IPS-15b (cell line): ENCODE measurements around the gene LRRC71.
"Not testable (repeated sequence)": the region's sequence is repeated elsewhere in the genome, so short reads cannot be mapped to it uniquely, and the experiment has no call there.

Experiments used
- H3K27me3 ChIP-seq: one replicate; pipeline ENCODE4 v1.6.1; 2013; ENCODE audit warnings: low read length; ENCODE audit not compliant: control insufficient read depth, insufficient read depth
- H3K36me3 ChIP-seq: one replicate; pipeline ENCODE4 v1.6.1; 2013; ENCODE audit warnings: low read length; ENCODE audit not compliant: control insufficient read depth, insufficient read depth
- H3K4me1 ChIP-seq: one replicate; pipeline ENCODE4 v1.6.1; 2013; ENCODE audit warnings: mild to moderate bottlenecking, low read length; ENCODE audit not compliant: control insufficient read depth, insufficient read depth
- H3K4me3 ChIP-seq: one replicate; pipeline ENCODE4 v1.5.1; 2013; ENCODE audit warnings: low read depth, low read length
- H3K9ac ChIP-seq: one replicate; pipeline ENCODE4 v1.6.1; 2013; ENCODE audit warnings: low read depth, mild to moderate bottlenecking, low read length
- H3K9me3 ChIP-seq: one replicate; pipeline ENCODE4 v1.6.1; 2013; ENCODE audit warnings: mild to moderate bottlenecking, low read length; ENCODE audit not compliant: control insufficient read depth, insufficient read depth

The LRRC71 gene

DNA sequence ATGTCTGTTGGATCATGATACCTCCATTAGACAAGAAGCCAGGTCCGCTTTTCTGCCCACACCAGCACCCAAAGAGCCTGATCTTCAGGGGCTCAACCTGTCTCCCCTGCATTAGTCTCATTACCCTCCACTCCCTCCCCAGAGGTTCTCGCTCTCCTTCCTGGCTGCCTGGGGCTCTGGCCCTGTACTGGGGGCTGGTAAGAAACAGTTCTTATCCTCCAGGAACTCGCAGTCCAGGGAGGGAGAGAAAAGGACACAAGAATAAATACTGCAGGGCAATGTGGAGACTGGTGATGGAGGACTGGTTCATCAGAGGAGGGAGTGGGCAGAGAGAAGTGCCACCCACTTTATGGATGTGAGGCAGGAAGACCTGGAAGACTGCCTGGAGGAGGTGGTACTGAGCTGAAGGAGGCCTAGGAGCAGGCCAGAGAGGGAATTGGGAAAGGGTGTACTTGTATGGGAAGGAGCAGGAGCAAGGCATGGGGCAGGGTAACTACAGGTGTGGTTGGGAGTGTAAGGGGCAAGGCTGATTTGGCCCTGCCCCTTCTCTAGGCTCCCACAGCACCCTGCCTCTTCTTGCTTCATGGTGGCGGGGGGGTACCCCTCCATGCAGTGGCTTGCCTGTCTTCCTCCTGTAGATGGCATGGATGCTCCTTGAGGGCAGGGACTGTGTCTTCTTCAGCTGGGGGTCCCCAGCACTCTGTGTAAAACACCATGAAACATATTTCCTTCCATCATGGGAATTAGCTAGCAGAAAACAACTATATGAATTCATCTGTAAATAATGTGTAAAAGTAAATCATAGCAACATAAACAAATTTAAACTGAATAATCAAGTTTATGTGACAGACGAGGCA lies 5.0 kb downstream of the LRRC71 start:
- Histone ChIP-seq H3K9me3 (no peaks in the 10 kb centered on the region), H3K27me3 (peaks cover 93% of the 10 kb centered on the region), H3K9ac (no peak overlapping the region), H3K36me3 (no peaks in the 10 kb centered on the region), H3K4me1 (no peaks in the 10 kb centered on the region), H3K4me3 (peak overlapping the region; percentile 53)

DNA sequence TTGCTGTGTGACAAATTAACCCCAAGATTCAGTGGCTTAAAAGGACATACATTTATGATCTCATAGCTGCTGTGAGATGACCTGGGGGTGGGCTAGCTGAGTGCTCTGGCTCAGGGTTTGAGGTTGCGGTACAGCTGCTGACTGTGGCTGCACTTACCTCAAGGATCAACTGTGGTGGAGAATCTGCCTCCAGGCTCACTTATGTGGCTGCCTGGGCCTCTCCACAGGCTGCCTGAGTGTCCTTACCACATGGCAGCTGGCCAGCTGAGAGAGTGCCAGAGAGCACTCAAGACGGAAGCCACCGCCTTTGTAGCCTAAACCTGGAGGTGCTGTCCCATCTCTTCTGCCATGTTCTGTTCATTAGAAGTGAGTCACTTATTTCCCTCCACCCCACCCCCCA lies 5.7 kb downstream of the LRRC71 start:
- Histone ChIP-seq H3K4me3 (no peak overlapping the region), H3K36me3 (no peaks in the 10 kb centered on the region), H3K27me3 (peaks cover 91% of the 10 kb centered on the region), H3K9ac (no peak overlapping the region), H3K4me1 (no peaks in the 10 kb centered on the region), H3K9me3 (no peaks in the 10 kb centered on the region)

DNA sequence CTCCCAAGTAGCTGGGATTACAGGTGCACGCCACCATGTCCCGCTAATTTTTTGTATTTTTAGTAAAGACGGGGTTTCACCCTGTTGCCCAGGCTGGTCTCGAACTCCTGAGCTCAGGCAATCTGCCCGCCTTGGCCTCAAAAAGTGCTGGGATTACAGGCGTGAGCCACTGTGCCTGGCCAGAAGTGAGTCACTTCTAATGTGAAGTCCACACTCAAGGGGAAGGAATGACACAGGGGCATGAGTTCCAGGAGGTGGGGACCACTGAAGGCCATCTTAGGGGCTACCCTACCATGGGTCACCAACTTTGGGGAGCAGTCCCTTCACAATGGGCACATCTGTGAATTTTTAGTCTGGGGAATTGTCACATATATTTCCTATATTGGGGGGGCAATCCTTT lies 6.3 kb downstream of the LRRC71 start:
- H3K4me1 ChIP-seq, H3K36me3 ChIP-seq, H3K9ac ChIP-seq, H3K9me3 ChIP-seq: not testable (repeated sequence)
- Histone ChIP-seq H3K27me3 (peaks cover 86% of the 10 kb centered on the region), H3K4me3 (peak overlapping the region; percentile 56)

DNA sequence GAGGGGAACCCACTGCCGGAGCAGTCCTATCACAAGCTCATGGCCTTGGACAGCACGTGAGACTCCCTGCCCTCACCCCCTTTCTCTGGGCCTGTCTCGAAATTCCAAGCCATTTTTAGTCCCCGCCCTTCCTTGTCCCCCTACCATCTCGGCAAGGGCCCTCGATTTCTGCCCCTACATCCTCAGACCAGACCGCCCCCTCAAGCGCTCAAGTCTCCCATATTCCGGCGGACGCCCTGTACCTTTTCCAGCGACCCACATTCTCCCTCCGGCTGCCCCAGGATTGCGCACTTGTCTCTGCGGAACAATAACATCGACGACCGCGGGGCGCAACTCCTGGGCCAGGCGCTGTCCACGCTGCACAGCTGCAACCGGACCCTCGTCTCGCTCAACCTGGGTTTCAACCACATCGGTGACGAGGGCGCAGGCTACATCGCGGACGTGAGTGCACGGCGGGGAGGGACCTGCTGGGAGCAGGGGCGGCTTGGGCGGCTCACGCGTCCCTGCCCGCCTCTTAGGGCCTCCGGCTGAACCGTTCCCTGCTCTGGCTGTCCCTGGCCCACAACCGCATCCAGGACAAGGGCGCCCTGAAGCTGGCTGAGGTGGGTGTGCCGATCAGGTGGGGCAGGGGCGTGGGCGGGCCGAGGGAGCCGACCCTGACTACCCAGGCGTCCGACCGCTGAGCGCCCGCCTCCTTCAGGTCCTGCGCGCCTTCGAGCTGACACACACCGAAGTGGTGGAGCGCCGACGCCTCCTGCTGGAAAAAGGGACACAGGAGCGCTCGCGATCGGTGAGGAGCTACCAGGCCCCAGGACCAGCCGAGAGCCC lies 7.0 kb downstream of the LRRC71 start:
- no peak overlapping the region for H3K9ac ChIP-seq
- no peaks in the 10 kb centered on the region for H3K4me1 ChIP-seq
- no peaks in the 10 kb centered on the region for H3K36me3 ChIP-seq
- peaks cover 79% of the 10 kb centered on the region for H3K27me3 ChIP-seq
- H3K9me3 ChIP-seq: no peaks in the 10 kb centered on the region
- H3K4me3 ChIP-seq: peak overlapping the region; percentile 56

DNA sequence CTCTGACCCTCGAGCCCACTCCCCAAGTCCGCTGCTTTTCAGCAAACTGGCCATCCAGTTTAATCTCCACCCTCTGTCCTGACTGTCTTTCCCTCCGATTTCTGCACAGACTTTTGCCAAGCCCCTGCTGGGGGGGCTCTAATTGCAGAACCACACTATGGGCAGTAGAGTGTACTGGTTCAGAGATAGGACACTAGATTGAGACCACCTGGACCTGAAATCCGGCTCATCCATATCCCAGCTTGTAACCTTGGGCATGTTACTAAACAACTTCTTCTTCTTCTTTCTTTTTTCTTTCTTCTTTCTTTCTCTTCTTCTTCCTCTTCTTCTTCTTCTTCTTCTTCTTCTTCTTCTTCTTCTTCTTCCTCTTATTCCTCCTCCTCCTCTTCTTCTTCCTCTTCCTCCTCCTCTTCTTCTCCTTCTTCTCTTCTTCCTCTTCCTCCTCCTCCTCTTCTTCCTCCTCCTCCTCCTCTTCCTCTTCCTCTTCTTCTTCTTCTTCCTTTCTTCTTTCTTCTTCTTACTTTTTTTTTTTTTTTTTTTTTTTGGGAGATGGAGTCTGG lies 7.7 kb downstream of the LRRC71 start:
- H3K9ac ChIP-seq: no peak overlapping the region
- H3K27me3 ChIP-seq: peaks cover 72% of the 10 kb centered on the region
- no peaks in the 10 kb centered on the region for H3K4me1 ChIP-seq
- no peaks in the 10 kb centered on the region for H3K36me3 ChIP-seq
- H3K9me3 ChIP-seq: no peaks in the 10 kb centered on the region
- H3K4me3 ChIP-seq: peak overlapping the region; percentile 56

DNA sequence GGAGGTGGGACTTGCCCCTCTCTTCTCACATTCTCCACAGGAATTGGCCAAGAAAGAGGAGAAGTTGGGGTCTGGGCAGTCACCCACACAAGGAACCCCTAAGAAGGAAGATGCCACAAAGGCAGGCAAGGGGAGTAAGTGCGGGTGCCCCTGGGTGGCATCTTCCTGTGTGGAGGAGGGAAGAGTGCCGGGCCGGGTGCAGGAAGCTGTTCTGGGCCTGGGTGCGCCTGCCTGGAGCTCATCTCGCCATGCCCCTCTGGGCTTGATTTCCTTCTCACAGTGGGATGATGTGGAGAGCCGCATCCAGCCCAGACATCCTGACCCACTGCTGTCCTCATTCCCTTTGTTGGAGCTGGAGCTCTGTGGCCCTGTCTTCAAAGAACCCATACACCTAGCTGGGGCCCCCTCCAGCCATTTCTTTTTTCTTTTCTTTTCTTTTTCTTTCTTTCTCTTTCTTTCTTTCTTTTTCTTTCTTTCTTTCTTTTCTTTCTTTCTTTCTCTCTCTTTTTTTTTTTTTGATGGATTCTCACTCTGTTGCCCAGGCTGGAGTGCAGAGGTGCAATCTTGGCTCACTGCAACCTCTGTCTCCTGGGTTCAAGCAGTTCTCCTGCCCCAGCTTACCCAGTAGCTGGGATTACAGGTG lies 9.3 kb downstream of the LRRC71 start:
- Histone ChIP-seq H3K9ac (no peak overlapping the region), H3K4me3 (no peak overlapping the region), H3K4me1 (no peaks in the 10 kb centered on the region), H3K27me3 (peaks cover 57% of the 10 kb centered on the region), H3K36me3 (no peaks in the 10 kb centered on the region), H3K9me3 (no peaks in the 10 kb centered on the region)

DNA sequence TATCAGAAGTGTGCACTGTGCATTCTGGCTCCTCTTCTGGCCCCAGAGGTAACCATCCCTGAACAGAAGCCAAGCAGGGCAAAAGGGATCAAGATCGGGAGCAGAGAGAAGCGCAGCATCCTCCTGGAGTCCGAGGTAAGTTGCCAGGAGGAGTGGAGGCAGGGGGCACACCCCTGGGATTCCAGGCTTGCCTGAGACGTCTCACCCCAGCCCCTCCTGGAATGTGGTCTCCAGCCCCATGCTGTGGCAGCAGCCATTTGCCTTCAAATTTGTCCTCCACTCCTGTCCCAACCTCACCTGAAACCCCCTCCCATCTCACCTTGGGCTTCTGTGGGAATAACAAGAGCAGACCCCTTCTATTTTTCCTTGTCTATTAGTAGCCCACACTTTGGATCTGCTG lies 10.1 kb downstream of the LRRC71 start:
- no peak overlapping the region for H3K4me3 ChIP-seq
- H3K36me3 ChIP-seq: peaks cover under 1% of the 10 kb centered on the region
- no peaks in the 10 kb centered on the region for H3K4me1 ChIP-seq
- H3K27me3 ChIP-seq: peaks cover 49% of the 10 kb centered on the region
- no peak overlapping the region for H3K9ac ChIP-seq
- H3K9me3 ChIP-seq: no peaks in the 10 kb centered on the region

DNA sequence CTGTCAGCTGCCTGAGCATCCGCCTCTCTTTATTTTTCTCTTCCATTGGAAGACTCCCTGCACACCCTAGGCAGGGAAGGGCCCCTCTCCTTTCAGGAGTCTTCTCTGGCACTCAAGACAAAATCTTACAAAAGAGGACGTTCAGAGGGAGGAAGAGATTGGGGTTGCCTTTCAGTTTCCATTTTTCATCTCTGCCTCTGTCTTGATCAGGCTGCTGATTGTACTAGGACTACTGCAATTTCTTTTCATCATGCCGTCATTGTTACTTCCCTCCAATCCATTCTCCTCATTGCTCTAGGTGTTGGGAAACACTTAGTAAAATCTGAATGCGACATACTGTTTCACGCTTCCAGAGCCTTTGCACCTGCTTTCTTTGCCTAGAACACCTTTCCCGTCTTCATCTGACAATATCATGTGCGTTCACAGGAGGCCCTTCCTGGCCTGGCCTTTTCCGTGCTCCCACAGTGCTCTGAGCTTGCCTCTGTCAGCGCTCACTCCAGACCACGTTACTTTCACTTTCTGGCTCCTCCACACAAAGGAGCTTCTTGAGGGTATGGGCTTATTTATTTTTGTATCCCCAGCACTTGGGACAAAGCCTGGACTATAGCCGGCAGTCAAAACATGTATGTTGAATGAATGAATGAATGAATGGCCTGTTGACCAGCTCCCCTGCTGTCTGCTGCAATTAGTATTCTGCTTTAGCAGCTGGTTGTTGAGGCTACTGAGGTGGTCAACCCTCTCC lies 10.9 kb downstream of the LRRC71 start:
- peaks cover 40% of the 10 kb centered on the region for H3K27me3 ChIP-seq
- no peaks in the 10 kb centered on the region for H3K9me3 ChIP-seq
- H3K4me3 ChIP-seq: no peak overlapping the region
- H3K9ac ChIP-seq: no peak overlapping the region
- H3K4me1 ChIP-seq: no peaks in the 10 kb centered on the region
- peaks cover 7% of the 10 kb centered on the region for H3K36me3 ChIP-seq

DNA sequence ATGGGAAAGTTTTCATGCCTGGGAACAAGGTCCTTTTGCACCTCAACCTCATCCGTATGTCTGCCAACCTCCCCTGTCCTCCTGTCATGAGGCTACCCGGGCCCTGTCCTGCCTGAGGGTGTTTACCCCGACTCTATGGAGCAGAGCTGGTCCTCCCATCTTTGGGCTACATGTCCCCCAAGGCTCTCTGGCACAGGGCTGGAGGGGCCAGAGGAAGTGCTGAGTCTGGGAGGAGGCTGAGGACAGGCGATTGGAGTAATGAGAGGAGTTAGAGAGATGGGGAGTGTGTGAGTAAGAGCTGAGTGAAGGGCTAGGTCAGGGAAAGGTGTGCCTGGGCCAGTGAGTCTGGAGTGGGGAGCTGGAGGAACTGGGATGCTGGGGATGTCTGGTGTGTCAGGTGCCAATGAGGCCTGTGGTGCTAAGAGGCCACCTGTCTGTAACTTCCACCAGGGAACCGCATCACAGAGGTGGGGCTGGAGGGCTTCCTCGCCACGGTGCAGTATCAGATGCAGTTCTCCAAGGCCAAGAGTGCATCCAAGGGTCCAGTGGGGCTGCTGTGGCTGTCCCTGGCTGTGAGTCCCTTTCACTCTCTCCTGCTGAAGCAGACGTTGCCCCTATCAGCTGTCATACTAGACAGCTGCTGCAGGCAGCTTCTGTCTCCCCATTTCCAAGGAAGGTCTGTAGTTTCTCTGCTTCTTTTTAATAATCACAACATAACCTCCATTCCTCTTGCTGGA lies 11.7 kb downstream of the LRRC71 start:
- Histone ChIP-seq H3K4me1 (no peaks in the 10 kb centered on the region), H3K4me3 (no peak overlapping the region), H3K9me3 (no peaks in the 10 kb centered on the region), H3K9ac (no peak overlapping the region), H3K36me3 (peaks cover 14% of the 10 kb centered on the region), H3K27me3 (peaks cover 33% of the 10 kb centered on the region)

DNA sequence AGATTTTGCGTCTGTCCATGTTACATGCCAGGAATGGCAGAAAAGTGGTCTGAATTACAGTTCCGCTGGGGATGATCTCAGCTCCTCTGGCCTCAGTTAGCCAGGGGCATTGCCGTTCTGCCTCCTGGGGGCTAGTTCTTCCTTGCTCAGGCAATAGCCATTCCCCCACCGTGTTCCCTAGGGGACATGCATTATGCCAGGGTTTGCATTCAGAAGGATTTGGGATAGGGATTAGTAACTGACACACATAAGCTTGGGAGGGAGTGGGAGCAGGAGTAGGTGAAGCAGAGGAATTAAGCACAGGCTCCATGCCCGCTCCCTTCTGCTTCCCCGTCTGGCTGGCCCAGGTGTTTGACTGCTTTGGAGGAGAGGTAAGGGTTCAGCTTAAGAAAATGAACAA lies 12.7 kb downstream of the LRRC71 start:
- no peaks in the 10 kb centered on the region for H3K4me1 ChIP-seq
- H3K9ac ChIP-seq: no peak overlapping the region
- H3K27me3 ChIP-seq: peaks cover 24% of the 10 kb centered on the region
- no peak overlapping the region for H3K4me3 ChIP-seq
- H3K36me3 ChIP-seq: peaks cover 22% of the 10 kb centered on the region
- no peaks in the 10 kb centered on the region for H3K9me3 ChIP-seq
